Astrocyte (in vitro differentiated cells and primary cell): ENCODE results near the gene NAALADL1. TPM values are rescaled to one million over a fixed set of nuclear protein-coding genes. Genes with fewer than 3 reads are reported as not detected.

Experiments used
- DNase-seq: peaks from one replicate; pipeline ENCODE4 v3.0.0-alpha.2; 2010; ENCODE audit warnings: low read depth
- FAIRE-seq: peaks from 2 replicates; lab custom pipeline; 2011; peaks lifted over from hg19 to GRCh38; lab: Jason Lieb, UNC
- H2AFZ ChIP-seq: 2 replicates; pipeline ENCODE4 v1.6.0; 2012; ENCODE audit warnings: low read depth, low read length, inconsistent platforms
- H3K27ac ChIP-seq: 2 replicates; pipeline ENCODE4 v1.5.1; 2011; ENCODE audit warnings: low read depth, low read length, inconsistent platforms
- H3K27me3 ChIP-seq: 2 replicates; pipeline ENCODE4 v1.6.0; 2011; ENCODE audit warnings: low read length, inconsistent platforms; ENCODE audit not compliant: insufficient read depth
- H3K36me3 ChIP-seq: 2 replicates; pipeline ENCODE4 v1.5.1; 2011; ENCODE audit warnings: low read length, inconsistent platforms; ENCODE audit not compliant: insufficient read depth
- H3K4me1 ChIP-seq: 2 replicates; pipeline ENCODE4 v1.5.1; 2011; ENCODE audit warnings: low read length, inconsistent platforms; ENCODE audit not compliant: insufficient read depth
- H3K4me2 ChIP-seq: 2 replicates; pipeline ENCODE4 v1.6.0; 2012; ENCODE audit warnings: low read length, inconsistent platforms
- H3K4me3 ChIP-seq: 2 replicates; pipeline ENCODE4 v1.5.1; 2011; ENCODE audit warnings: low read depth, mild to moderate bottlenecking, low read length, inconsistent platforms; ENCODE audit not compliant: insufficient read depth
- H3K79me2 ChIP-seq: 2 replicates; pipeline ENCODE4 v1.6.0; 2012; ENCODE audit warnings: mild to moderate bottlenecking, low read length, inconsistent platforms; ENCODE audit not compliant: insufficient read depth
- H3K9ac ChIP-seq: 2 replicates; pipeline ENCODE4 v1.6.0; 2012; ENCODE audit warnings: mild to moderate bottlenecking, low read length, inconsistent platforms
- H3K9me3 ChIP-seq: 2 replicates; pipeline ENCODE4 v1.5.1; 2012; ENCODE audit warnings: low read depth, mild to moderate bottlenecking, low read length, inconsistent platforms; ENCODE audit not compliant: insufficient read depth
- H4K20me1 ChIP-seq: 2 replicates; pipeline ENCODE4 v1.6.0; 2012; ENCODE audit warnings: low read length, inconsistent platforms; ENCODE audit not compliant: insufficient read depth
- H3K27ac Mint-ChIP-seq: one replicate; pipeline ENCODE4 v1.8.0; 2021; ENCODE audit warnings: mild to moderate bottlenecking, mixed read lengths; ENCODE audit not compliant: unreplicated experiment
- H3K27me3 Mint-ChIP-seq: one replicate; pipeline ENCODE4 v1.8.0; 2021; ENCODE audit warnings: low read depth, mixed read lengths; ENCODE audit not compliant: unreplicated experiment
- H3K36me3 Mint-ChIP-seq: one replicate; pipeline ENCODE4 v1.8.0; 2021; ENCODE audit warnings: low read depth, mixed read lengths; ENCODE audit not compliant: unreplicated experiment
- H3K4me1 Mint-ChIP-seq: one replicate; pipeline ENCODE4 v1.8.0; 2021; ENCODE audit warnings: low read depth, mixed read lengths; ENCODE audit not compliant: unreplicated experiment
- H3K4me3 Mint-ChIP-seq: one replicate; pipeline ENCODE4 v1.8.0; 2021; ENCODE audit warnings: mild to moderate bottlenecking, moderate library complexity, mixed read lengths; ENCODE audit not compliant: unreplicated experiment
- H3K9me3 Mint-ChIP-seq: one replicate; pipeline ENCODE4 v1.8.0; 2021; ENCODE audit warnings: mild to moderate bottlenecking, mixed read lengths; ENCODE audit not compliant: unreplicated experiment
- EZH2 ChIP-seq: IDR thresholded peaks from 2 replicates; pipeline ENCODE4 v1.6.1; 2012; ENCODE audit warnings: mild to moderate bottlenecking, low read length, inconsistent platforms; ENCODE audit not compliant: insufficient read depth
- total RNA-seq: library from RNA; stranded (reverse); gene quantifications from 2 replicates; pipeline ENCODE4 v1.2.1, GENCODE V29; 2021
- TF ChIP-seq, protein P1 (sequence below): IDR thresholded peaks from 2 replicates; pipeline ENCODE4 v1.5.1; 2011; ENCODE audit warnings: low read depth, mild to moderate bottlenecking, inconsistent platforms, low read length, moderate library complexity; ENCODE audit not compliant: insufficient read depth

Gene NAALADL1
- total RNA-seq, 1 donor from 2014 or later, result not detected

DNA sequence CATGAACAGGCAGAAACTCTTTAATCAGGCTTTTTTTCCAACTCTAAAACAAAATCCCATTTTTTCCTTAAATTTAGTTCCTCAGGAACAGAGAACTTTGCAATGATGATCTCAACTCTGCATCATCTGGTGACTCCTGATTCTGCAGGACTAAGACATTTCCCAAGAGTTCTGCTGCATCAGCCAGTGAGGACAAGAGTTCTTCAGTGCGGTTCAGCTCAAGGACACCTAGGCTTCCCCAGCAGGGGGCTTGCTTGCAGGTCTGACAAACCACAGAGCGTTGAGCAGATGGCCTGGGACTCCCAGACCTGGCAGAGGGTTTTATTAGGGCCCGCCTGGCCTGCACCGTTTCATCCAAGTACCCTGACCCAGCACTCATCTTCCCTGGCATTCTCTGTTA, 19.1 kb upstream of the NAALADL1 start:
- DNase-seq, result no peak
- no peak overlapping the region for H3K27ac Mint-ChIP-seq
- Histone ChIP-seq H4K20me1 (peaks cover 4% of the 10 kb centered on the region), H3K9ac (no peak overlapping the region), H3K4me1 (no peaks in the 10 kb centered on the region), H3K36me3 (peaks cover 13% of the 10 kb centered on the region), H3K27me3 (no peaks in the 10 kb centered on the region), H2AFZ (no peak overlapping the region), H3K27ac (no peak overlapping the region), H3K9me3 (no peaks in the 10 kb centered on the region), H3K4me3 (no peak overlapping the region), H3K4me2 (no peak overlapping the region), H3K79me2 (peaks cover 43% of the 10 kb centered on the region)
- H3K9me3 Mint-ChIP-seq, result no peaks in the 10 kb centered on the region
- no peaks in the 10 kb centered on the region for H3K4me1 Mint-ChIP-seq
- H3K36me3 Mint-ChIP-seq, result no peaks in the 10 kb centered on the region
- H3K27me3 Mint-ChIP-seq, result no peaks in the 10 kb centered on the region
- H3K4me3 Mint-ChIP-seq, result no peak overlapping the region
- TF ChIP-seq, protein P1, sequence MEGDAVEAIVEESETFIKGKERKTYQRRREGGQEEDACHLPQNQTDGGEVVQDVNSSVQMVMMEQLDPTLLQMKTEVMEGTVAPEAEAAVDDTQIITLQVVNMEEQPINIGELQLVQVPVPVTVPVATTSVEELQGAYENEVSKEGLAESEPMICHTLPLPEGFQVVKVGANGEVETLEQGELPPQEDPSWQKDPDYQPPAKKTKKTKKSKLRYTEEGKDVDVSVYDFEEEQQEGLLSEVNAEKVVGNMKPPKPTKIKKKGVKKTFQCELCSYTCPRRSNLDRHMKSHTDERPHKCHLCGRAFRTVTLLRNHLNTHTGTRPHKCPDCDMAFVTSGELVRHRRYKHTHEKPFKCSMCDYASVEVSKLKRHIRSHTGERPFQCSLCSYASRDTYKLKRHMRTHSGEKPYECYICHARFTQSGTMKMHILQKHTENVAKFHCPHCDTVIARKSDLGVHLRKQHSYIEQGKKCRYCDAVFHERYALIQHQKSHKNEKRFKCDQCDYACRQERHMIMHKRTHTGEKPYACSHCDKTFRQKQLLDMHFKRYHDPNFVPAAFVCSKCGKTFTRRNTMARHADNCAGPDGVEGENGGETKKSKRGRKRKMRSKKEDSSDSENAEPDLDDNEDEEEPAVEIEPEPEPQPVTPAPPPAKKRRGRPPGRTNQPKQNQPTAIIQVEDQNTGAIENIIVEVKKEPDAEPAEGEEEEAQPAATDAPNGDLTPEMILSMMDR, result no peak
- no peak for TF ChIP-seq EZH2
- FAIRE-seq, result no peak

DNA sequence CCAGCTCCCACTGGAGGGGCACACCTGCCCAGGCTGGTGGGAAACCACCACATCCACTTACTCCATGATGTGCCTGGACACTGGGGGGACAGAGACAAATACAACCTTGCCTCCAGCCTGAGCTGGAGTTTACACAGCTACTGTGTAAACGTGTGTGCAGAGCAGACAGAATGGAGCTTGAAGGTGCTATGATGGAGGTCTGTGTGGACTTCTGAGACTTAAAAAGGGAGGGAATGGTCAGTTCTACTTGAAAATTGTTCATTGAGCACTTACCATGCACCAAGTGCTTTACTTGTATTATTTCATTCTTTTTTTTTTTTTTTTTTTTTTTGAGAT, 14.2 kb upstream of the NAALADL1 start:
- Histone ChIP-seq H3K27me3 (no peaks in the 10 kb centered on the region), H3K79me2 (peaks cover 4% of the 10 kb centered on the region), H4K20me1 (no peaks in the 10 kb centered on the region), H2AFZ (no peak overlapping the region), H3K9ac (no peak overlapping the region), H3K4me3 (no peak overlapping the region), H3K36me3 (peaks cover 4% of the 10 kb centered on the region), H3K4me2 (no peak overlapping the region), H3K27ac (no peak overlapping the region), H3K4me1 (no peaks in the 10 kb centered on the region), H3K9me3 (no peaks in the 10 kb centered on the region)
- FAIRE-seq (no peak), DNase-seq (no peak)
- Mint-ChIP-seq H3K27ac (no peak overlapping the region), H3K9me3 (no peaks in the 10 kb centered on the region), H3K27me3 (peaks cover 3% of the 10 kb centered on the region), H3K4me3 (no peak overlapping the region), H3K36me3 (no peaks in the 10 kb centered on the region), H3K4me1 (no peaks in the 10 kb centered on the region)
- no peak for TF ChIP-seq EZH2
- TF ChIP-seq, protein P1, result no peak

DNA sequence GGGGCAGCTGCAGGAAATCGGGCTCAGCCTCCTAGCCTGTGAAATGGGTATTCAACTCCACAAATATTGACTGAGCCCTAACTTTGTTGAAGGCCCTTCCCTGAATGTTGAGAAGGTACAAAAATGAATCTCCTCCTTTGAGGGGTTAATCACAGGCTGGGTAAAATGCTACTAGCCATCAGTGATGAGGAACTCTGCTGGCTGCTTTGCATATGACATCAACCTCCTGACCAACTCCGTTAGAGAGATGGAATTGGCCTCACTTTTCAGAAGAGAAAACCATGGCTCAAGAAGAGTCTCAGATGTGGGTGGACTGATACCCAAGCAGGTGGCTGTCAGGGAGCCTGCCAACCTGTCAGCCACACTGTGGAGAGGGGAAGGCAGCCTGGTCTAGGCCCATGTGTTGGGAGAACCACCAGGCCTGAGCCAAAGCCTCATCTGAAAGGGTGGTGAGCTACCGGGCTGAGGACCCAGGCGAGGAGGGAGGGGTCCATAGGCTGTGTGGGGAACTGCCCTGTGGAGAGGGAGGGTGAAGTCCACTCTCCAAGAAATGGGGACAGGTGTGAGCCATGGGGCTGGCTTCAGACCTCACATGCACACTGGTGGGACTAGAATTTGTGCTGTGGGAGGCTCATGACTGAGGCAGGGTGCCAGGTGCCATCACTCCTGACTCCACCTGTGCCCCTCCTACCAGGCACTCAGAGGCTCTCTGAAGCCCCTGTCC, 13.7 kb upstream of the NAALADL1 start:
- H3K27me3 ChIP-seq, result no peaks in the 10 kb centered on the region
- peaks cover 4% of the 10 kb centered on the region for H3K36me3 ChIP-seq
- H3K4me3 ChIP-seq, result no peak overlapping the region
- no peaks in the 10 kb centered on the region for H3K4me1 ChIP-seq
- H3K27ac ChIP-seq, result no peak overlapping the region
- no peaks in the 10 kb centered on the region for H3K9me3 ChIP-seq
- H3K79me2 ChIP-seq, result no peaks in the 10 kb centered on the region
- Mint-ChIP-seq H3K9me3 (no peaks in the 10 kb centered on the region), H3K27ac (no peak overlapping the region), H3K36me3 (no peaks in the 10 kb centered on the region), H3K4me1 (no peaks in the 10 kb centered on the region), H3K27me3 (peaks cover 3% of the 10 kb centered on the region), H3K4me3 (no peak overlapping the region)
- DNase-seq, result no peak
- H2AFZ ChIP-seq, result no peak overlapping the region
- no peak overlapping the region for H3K4me2 ChIP-seq
- TF ChIP-seq, protein P1, result no peak
- TF ChIP-seq EZH2, result no peak
- FAIRE-seq, result no peak
- H3K9ac ChIP-seq, result no peak overlapping the region
- no peaks in the 10 kb centered on the region for H4K20me1 ChIP-seq
